ENCODE results near the gene RASSF5.

RASSF5 gene

DNA sequence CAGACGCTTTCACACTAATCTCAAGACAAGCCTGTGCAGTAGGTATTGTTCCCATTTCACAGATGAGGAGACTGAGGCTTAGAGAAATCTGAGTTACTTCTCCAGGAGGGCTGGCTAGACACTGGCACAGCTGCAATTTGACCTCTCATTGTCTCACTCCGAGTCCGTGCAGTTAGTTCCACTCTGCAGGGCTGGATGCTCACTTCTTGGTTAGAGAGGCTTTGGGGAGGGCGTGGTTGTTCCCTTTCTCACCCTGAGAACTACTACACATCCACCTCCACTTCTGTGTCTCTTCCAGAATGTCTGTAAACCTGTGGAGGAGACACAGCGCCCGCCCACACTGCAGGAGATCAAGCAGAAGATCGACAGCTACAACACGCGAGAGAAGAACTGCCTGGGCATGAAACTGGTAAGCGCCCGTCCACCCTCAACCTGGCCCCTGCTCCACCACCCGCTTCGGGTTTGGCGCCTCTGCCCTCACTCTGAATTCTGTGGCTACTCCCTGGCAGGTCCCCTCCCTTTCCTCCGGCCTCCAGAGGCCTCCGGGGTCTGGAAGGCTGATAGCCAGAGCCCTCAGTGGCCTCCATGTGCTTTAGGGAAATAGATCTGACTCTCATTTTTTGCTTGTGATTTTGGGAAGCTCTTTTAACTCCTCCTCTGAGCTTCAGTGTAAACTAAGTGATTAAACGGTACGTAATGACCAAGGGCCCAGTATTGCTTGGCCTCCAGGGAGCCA, 75.8 kb downstream of the RASSF5 start:
- DNase-seq, result no peak
- no peak overlapping the region for H3K56ac ChIP-seq (ENCODE audit: low read length)
- no CpG with 5 or more reads among the region's 18 CpGs for WGBS (ENCODE audit: extremely low coverage, insufficient coverage, low lambda C conversion rate)
- H3K4me2 ChIP-seq (ENCODE audit: low read length), result no peak overlapping the region
- no peaks in the 10 kb centered on the region for H3K79me1 ChIP-seq (ENCODE audit: low read length)
- no peak overlapping the region for H4K5ac ChIP-seq (ENCODE audit: low read length)
- no peak overlapping the region for H3K4ac ChIP-seq (ENCODE audit: low read depth, low read length)
- H2BK120ac ChIP-seq (ENCODE audit: low read depth, low read length), result no peak overlapping the region
- H3K27ac ChIP-seq (ENCODE audit: low read depth, low read length), result no peak overlapping the region
- no peaks in the 10 kb centered on the region for H3K27me3 ChIP-seq (ENCODE audit: insufficient read depth, low read length, poor library complexity)
- no peak overlapping the region for H4K8ac ChIP-seq (ENCODE audit: low read depth, low read length)
- H3K23ac ChIP-seq (ENCODE audit: low read length), result no peak overlapping the region
- H3K9ac ChIP-seq (ENCODE audit: low read length), result no peak overlapping the region
- no peak overlapping the region for H2BK5ac ChIP-seq (ENCODE audit: low read length)
- H3K36me3 ChIP-seq (ENCODE audit: control insufficient read depth, insufficient read depth, low read length), result no peaks in the 10 kb centered on the region
- H2AK5ac ChIP-seq (ENCODE audit: low read length), result no peak overlapping the region
- H3K79me2 ChIP-seq (ENCODE audit: control insufficient read depth, insufficient read depth, low read length), result no peaks in the 10 kb centered on the region
- no peak overlapping the region for H3K4me3 ChIP-seq (ENCODE audit: low read length)
- no peak overlapping the region for H3K18ac ChIP-seq (ENCODE audit: low read length)
- H3K4me1 ChIP-seq (ENCODE audit: control insufficient read depth, low read depth, low read length), result no peaks in the 10 kb centered on the region
- H2BK15ac ChIP-seq (replicated peaks; ENCODE audit: low read depth), result no peak overlapping the region

DNA sequence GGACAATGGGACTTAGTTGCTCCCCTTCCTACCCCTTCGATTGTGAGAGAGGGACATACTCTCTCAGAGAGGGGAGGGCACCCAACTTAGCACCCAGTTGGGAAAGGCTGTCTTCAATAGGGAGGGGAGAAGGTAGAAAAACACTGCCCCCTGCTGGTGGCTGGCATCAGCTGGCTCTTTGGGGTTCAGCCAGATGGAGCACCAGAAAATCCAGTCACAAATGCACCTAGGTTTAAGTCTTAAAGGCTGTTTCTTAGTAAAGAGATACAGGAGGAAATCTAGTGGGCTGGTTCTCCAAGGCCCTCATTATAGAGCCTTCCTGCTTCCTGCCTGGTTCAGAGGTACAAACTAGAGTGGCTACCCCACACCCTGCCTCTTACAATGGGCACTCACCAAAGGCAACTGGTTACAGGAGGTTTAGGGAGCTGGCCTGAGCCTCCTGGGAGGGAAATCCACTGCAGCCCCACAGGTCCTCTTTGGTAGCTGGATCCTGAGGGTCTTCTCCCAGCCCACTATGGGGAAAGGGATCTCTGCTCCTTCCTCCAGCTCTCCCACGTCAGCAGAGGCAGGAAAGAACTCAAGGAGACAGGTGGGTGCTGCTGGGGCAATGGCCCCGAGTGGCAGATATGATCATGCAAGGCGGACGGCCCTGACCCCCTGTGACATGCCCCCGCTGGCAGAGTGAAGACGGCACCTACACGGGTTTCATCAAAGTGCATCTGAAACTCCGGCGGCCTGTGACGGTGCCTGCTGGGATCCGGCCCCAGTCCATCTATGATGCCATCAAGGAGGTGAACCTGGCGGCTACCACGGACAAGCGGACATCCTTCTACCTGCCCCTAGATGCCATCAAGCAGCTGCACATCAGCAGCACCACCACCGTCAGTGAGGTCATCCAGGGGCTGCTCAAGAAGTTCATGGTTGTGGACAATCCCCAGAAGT, 76.6 kb downstream of the RASSF5 start:
- H3K56ac ChIP-seq (ENCODE audit: low read length), result no peak overlapping the region
- no peaks in the 10 kb centered on the region for H3K79me1 ChIP-seq (ENCODE audit: low read length)
- no peak overlapping the region for H2BK120ac ChIP-seq (ENCODE audit: low read depth, low read length)
- H3K4me3 ChIP-seq (ENCODE audit: low read length), result no peak overlapping the region
- no peak overlapping the region for H3K4ac ChIP-seq (ENCODE audit: low read depth, low read length)
- no peaks in the 10 kb centered on the region for H3K27me3 ChIP-seq (ENCODE audit: insufficient read depth, low read length, poor library complexity)
- H2BK15ac ChIP-seq (replicated peaks; ENCODE audit: low read depth), result no peak overlapping the region
- no peaks in the 10 kb centered on the region for H3K79me2 ChIP-seq (ENCODE audit: control insufficient read depth, insufficient read depth, low read length)
- DNase-seq, result peak; percentile 74
- H3K4me1 ChIP-seq (ENCODE audit: control insufficient read depth, low read depth, low read length), result no peaks in the 10 kb centered on the region
- H3K9ac ChIP-seq (ENCODE audit: low read length), result no peak overlapping the region
- H3K18ac ChIP-seq (ENCODE audit: low read length), result no peak overlapping the region
- no peak overlapping the region for H3K27ac ChIP-seq (ENCODE audit: low read depth, low read length)
- H4K5ac ChIP-seq (ENCODE audit: low read length), result no peak overlapping the region
- H2AK5ac ChIP-seq (ENCODE audit: low read length), result no peak overlapping the region
- no peak overlapping the region for H3K23ac ChIP-seq (ENCODE audit: low read length)
- no CpG with 5 or more reads among the region's 16 CpGs for WGBS (ENCODE audit: extremely low coverage, insufficient coverage, low lambda C conversion rate)
- no peak overlapping the region for H2BK5ac ChIP-seq (ENCODE audit: low read length)
- H4K8ac ChIP-seq (ENCODE audit: low read depth, low read length), result no peak overlapping the region
- no peak overlapping the region for H3K4me2 ChIP-seq (ENCODE audit: low read length)
- H3K36me3 ChIP-seq (ENCODE audit: control insufficient read depth, insufficient read depth, low read length), result no peaks in the 10 kb centered on the region

DNA sequence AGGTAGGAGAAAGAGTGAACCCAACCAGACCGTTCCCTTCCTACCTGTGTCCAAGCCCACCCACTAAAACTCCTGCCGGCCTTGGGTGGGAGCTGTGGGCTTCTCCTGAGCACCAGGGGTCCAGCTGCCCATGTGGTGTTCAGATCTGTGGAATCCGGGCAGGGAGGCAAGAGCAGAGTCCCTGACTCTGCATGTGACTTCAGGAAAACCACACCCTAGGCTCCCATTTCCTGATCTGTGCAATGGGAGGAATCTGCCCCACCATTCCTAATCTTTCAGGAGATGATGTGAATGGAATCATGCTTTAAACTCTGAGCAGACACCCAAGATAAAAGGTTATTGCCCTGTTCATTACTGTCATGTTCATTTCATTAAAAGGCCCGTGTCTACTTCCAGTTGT, 77.4 kb downstream of the RASSF5 start:
- H3K23ac ChIP-seq (ENCODE audit: low read length), result no peak overlapping the region
- no peaks in the 10 kb centered on the region for H3K4me1 ChIP-seq (ENCODE audit: control insufficient read depth, low read depth, low read length)
- H3K4me3 ChIP-seq (ENCODE audit: low read length), result no peak overlapping the region
- no peak overlapping the region for H4K8ac ChIP-seq (ENCODE audit: low read depth, low read length)
- H2AK5ac ChIP-seq (ENCODE audit: low read length), result no peak overlapping the region
- no peak overlapping the region for H2BK15ac ChIP-seq (replicated peaks; ENCODE audit: low read depth)
- no peaks in the 10 kb centered on the region for H3K79me2 ChIP-seq (ENCODE audit: control insufficient read depth, insufficient read depth, low read length)
- no peak overlapping the region for H3K4ac ChIP-seq (ENCODE audit: low read depth, low read length)
- H3K36me3 ChIP-seq (ENCODE audit: control insufficient read depth, insufficient read depth, low read length), result no peaks in the 10 kb centered on the region
- H3K9ac ChIP-seq (ENCODE audit: low read length), result no peak overlapping the region
- H4K5ac ChIP-seq (ENCODE audit: low read length), result no peak overlapping the region
- WGBS (ENCODE audit: extremely low coverage, insufficient coverage, low lambda C conversion rate), result no CpG with 5 or more reads among the region's 4 CpGs
- no peak overlapping the region for H3K4me2 ChIP-seq (ENCODE audit: low read length)
- no peak for DNase-seq
- H3K79me1 ChIP-seq (ENCODE audit: low read length), result no peaks in the 10 kb centered on the region
- H2BK120ac ChIP-seq (ENCODE audit: low read depth, low read length), result no peak overlapping the region
- H3K56ac ChIP-seq (ENCODE audit: low read length), result no peak overlapping the region
- no peak overlapping the region for H2BK5ac ChIP-seq (ENCODE audit: low read length)
- H3K18ac ChIP-seq (ENCODE audit: low read length), result no peak overlapping the region
- H3K27me3 ChIP-seq (ENCODE audit: insufficient read depth, low read length, poor library complexity), result no peaks in the 10 kb centered on the region
- H3K27ac ChIP-seq (ENCODE audit: low read depth, low read length), result no peak overlapping the region

DNA sequence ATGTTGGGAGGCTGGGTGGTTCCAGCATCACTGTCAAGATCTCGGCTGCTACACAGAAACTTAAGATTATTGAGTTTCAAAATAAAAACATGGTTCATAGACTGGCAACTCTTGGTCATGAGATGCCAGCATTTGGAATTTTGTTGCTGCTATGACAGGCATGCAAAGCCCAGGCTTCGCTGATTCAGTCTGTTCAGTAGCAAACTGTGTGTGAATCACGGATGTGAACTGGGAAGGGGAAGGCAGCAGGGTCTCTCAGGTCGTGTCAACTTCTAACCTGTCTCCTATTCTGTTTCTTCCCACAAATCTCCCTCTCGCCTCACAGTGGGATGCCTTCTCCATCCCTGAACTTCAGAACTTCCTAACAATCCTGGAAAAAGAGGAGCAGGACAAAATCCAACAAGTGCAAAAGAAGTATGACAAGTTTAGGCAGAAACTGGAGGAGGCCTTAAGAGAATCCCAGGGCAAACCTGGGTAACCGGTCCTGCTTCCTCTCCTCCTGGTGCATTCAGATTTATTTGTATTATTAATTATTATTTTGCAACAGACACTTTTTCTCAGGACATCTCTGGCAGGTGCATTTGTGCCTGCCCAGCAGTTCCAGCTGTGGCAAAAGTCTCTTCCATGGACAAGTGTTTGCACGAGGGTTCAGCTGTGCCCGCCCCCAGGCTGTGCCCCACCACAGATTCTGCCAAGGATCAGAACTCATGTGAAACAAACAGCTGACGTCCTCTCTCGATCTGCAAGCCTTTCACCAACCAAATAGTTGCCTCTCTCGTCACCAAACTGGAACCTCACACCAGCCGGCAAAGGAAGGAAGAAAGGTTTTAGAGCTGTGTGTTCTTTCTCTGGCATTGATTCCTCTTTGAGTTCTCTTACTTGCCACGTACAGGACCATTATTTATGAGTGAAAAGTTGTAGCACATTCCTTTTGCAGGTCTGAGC, 79.4 kb downstream of the RASSF5 start:
- Histone ChIP-seq H3K23ac (ENCODE audit: low read length) (no peak overlapping the region), H3K4me3 (ENCODE audit: low read length) (no peak overlapping the region), H2AK5ac (ENCODE audit: low read length) (no peak overlapping the region), H3K79me1 (ENCODE audit: low read length) (no peaks in the 10 kb centered on the region), H2BK5ac (ENCODE audit: low read length) (no peak overlapping the region), H4K8ac (ENCODE audit: low read depth, low read length) (no peak overlapping the region), H3K79me2 (ENCODE audit: control insufficient read depth, insufficient read depth, low read length) (no peaks in the 10 kb centered on the region), H3K36me3 (ENCODE audit: control insufficient read depth, insufficient read depth, low read length) (no peaks in the 10 kb centered on the region), H3K4ac (ENCODE audit: low read depth, low read length) (no peak overlapping the region), H3K9ac (ENCODE audit: low read length) (no peak overlapping the region), H3K4me1 (ENCODE audit: control insufficient read depth, low read depth, low read length) (no peaks in the 10 kb centered on the region), H4K5ac (ENCODE audit: low read length) (no peak overlapping the region), H3K4me2 (ENCODE audit: low read length) (no peak overlapping the region), H2BK120ac (ENCODE audit: low read depth, low read length) (no peak overlapping the region), H3K27me3 (ENCODE audit: insufficient read depth, low read length, poor library complexity) (no peaks in the 10 kb centered on the region), H3K27ac (ENCODE audit: low read depth, low read length) (no peak overlapping the region), H3K18ac (ENCODE audit: low read length) (no peak overlapping the region), H3K56ac (ENCODE audit: low read length) (no peak overlapping the region), H2BK15ac (replicated peaks; ENCODE audit: low read depth) (no peak overlapping the region)
- WGBS (ENCODE audit: extremely low coverage, insufficient coverage, low lambda C conversion rate), result no CpG with 5 or more reads among the region's 13 CpGs
- no peak for DNase-seq

DNA sequence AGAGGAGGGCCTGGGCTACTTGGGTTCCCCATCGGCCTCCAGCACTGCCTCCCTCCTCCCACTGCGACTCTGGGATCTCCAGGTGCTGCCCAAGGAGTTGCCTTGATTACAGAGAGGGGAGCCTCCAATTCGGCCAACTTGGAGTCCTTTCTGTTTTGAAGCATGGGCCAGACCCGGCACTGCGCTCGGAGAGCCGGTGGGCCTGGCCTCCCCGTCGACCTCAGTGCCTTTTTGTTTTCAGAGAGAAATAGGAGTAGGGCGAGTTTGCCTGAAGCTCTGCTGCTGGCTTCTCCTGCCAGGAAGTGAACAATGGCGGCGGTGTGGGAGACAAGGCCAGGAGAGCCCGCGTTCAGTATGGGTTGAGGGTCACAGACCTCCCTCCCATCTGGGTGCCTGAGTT, 80.6 kb downstream of the RASSF5 start:
- WGBS (ENCODE audit: extremely low coverage, insufficient coverage, low lambda C conversion rate), result no CpG with 5 or more reads among the region's 14 CpGs
- Histone ChIP-seq H3K36me3 (ENCODE audit: control insufficient read depth, insufficient read depth, low read length) (no peaks in the 10 kb centered on the region), H3K27me3 (ENCODE audit: insufficient read depth, low read length, poor library complexity) (no peaks in the 10 kb centered on the region)

More for the DNA sequence above, 80.6 kb downstream of the RASSF5 start:
- Histone ChIP-seq H4K8ac (ENCODE audit: low read depth, low read length) (no peak overlapping the region), H3K79me1 (ENCODE audit: low read length) (no peaks in the 10 kb centered on the region), H2BK5ac (ENCODE audit: low read length) (no peak overlapping the region), H3K79me2 (ENCODE audit: control insufficient read depth, insufficient read depth, low read length) (no peaks in the 10 kb centered on the region), H3K9ac (ENCODE audit: low read length) (no peak overlapping the region), H2AK5ac (ENCODE audit: low read length) (no peak overlapping the region), H2BK15ac (replicated peaks; ENCODE audit: low read depth) (no peak overlapping the region), H3K4ac (ENCODE audit: low read depth, low read length) (no peak overlapping the region), H3K56ac (ENCODE audit: low read length) (no peak overlapping the region), H3K23ac (ENCODE audit: low read length) (no peak overlapping the region), H3K18ac (ENCODE audit: low read length) (no peak overlapping the region), H3K4me2 (ENCODE audit: low read length) (no peak overlapping the region), H4K5ac (ENCODE audit: low read length) (no peak overlapping the region), H3K27ac (ENCODE audit: low read depth, low read length) (no peak overlapping the region), H3K4me3 (ENCODE audit: low read length) (no peak overlapping the region), H2BK120ac (ENCODE audit: low read depth, low read length) (no peak overlapping the region), H3K4me1 (ENCODE audit: control insufficient read depth, low read depth, low read length) (no peaks in the 10 kb centered on the region)
- no peak for DNase-seq

Data from mesendoderm (in vitro differentiated cells).